GM18951 (cell line): Measurements from ENCODE around the gene TUBA4A.

Experiments
- POLR2A ChIP-seq: IDR thresholded peaks from 4 replicates; pipeline ENCODE4 v1.6.1; 2011; ENCODE audit warnings: mild to moderate bottlenecking; ENCODE audit not compliant: insufficient read length, insufficient read depth; ENCODE audit errors: extremely low read depth
- in situ Hi-C: fragments of 300-500 bp; cut with MboI; formaldehyde crosslinking; loops from one replicate; pipeline ENCODE4 v1.12.0; 2022; ENCODE audit warnings: low sequenced_read_pairs, mixed read lengths, inconsistent platforms; ENCODE audit not compliant: unreplicated experiment

The TUBA4A gene

DNA sequence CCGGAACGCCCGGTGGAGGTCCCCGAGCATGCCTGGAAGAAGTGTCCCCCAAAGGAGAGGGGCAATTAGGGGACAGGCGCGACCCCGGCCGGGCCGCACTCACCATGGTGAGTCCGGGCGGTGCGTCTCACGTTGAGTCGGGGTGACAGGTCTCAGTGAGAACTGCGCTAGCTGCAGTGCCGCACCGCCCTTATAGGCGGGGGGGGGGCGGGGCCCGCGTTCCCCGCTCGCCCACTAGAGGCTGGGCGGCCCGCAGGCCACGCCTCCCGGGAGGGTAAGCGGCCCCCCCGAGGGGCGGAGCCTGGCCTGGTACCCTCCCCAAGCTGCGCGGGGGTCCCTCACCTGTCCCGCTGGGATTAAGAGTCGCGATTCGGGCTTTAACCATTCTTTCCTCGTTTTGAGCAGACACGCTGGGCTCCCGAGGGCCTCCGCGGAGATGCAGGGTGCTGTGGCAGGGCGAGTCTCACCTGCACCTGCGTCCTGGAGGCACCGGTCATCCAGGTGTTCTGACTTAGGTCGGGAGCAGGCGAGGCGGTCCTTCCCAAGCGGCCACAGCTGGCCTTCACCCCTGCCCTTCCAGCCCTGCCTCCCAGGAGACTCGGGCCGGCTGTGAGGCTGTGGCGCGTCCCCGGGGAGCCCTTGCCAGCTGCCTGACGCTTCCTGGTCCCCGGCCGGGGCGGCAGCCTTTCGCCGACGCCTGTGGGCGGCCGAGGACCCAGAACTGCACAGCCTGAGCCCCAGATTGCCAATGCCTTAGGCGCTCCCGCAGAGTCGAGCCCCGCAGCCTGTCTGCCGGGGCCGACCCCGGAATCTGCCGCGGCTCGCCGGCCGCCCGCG lies at the start of gene TUBA4A:
Gene TUBA4A (minus strand): TSS at position 166 of the 837 bp plus-strand sequence. CDS start 60 bp downstream, at position 106.
- in situ Hi-C loops: no loop called here
- TF ChIP-seq POLR2A: peak; percentile 100

DNA sequence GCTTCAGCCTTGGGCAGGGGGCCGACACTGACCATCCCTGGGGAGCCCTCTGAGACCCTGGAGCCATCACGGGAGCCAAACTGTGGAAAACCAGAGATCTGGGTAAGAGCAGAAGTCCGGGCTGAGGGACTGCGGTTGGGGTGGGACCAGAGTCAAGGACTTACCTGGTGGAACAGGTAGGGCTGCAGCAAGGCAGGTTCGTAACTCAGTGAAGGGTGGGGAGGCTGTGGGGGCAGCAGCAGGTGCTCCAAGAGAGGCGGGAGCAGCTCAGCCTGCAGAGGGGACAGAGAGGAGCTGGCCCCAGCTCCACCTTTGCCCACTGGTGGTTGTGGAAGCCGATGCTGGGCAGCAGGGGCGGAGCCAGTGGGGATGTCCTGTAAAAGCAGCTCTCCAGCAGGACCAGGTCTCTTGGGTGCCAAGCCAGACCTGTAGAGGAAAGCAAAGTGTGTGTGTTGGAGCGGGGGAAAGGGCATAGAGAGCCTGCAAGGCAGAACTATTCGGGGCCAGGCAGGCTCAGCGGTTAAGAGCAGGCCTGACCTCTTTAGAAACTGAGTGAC lies 48.8 kb upstream of the TUBA4A start:
- TF ChIP-seq POLR2A: no peak
- in situ Hi-C loops: loop anchor here (10.0 kb wide), 1 partner anchor 148 kb away; no protein-coding TSS in a partner anchor

- in situ Hi-C loops: loop anchor here (10.0 kb wide), 1 partner anchor 145 kb away; no protein-coding TSS in a partner anchor
- no peak for TF ChIP-seq POLR2A
Observed at GRCh38 chr2:219300022-219300421, 46.3 kb upstream of the TUBA4A start.

- no peak for TF ChIP-seq POLR2A
- in situ Hi-C loops: no loop called here
Observed at GRCh38 chr2:219299372-219299760, 45.6 kb upstream of the TUBA4A start.

DNA sequence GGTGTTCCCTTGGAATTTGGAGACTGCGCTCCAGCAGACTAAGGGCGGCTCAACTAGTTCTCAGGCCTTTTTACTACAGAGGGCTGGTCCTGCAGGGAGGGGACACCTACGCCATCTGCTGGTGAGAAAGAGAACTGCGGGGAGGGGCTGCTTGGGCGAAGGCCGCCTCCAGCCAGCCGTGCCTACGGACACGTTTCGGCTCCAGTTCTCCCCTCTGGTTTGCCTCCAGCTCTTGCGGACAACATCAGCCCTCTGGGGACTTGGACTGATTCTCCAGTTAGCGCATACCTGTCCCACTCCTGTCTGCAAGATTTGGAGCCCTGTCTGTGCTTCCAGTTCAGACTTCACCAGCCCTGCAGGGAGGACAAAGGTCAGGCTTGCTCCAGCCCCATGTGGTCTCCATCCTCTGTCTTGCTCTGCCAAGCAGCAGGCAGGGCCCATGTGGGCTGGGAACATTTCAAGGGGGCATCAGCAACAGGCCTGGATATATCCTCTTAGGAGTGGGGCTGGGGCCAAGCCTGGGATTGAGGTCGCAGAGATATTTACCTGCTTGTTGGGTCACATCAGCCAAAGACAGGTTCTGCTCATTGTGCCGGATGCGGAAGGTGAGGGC lies 45.1 kb upstream of the TUBA4A start:
- TF ChIP-seq POLR2A: no peak
- in situ Hi-C loops: no loop called here

- in situ Hi-C loops: no loop called here
- TF ChIP-seq POLR2A: no peak
Observed at GRCh38 chr2:219297766-219298456, 44.2 kb upstream of the TUBA4A start.

DNA sequence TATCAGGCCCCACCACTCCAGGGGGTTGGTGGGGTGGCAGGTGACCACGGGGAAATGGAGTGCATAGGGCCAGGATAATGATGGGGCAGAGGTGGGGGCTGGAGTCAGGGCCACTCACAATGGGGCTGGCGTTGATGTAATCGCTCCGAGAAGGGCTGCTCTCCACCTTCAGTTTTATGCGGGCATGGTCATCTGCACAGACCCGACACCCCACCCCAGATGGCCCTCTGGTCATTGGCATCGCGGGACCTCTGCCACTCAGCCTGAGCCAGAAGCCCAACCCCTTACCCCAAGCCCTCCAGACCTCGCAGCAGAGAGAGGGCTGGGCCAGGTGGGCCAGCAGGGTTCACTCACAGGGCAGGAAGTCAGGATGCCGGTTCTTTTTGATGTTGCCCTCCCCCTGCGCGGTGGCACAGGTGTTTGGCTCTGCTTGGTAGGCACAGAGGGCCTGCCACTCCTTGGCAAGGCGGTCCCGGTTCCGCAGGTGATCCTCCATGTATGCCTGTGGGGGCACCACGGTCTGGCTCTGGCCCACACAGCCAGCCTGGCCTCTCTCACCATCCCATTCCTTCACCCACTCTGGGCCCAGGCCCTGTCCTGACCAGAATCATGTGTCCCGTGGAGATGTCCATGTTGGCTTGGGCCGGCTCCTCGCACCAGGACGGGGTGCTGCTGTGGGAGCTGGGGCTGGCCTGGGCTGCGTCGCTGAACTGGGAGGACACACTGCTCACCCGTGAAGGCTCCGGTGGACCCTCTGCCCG lies 43.1 kb upstream of the TUBA4A start:
- no peak for TF ChIP-seq POLR2A
- in situ Hi-C loops: no loop called here

DNA sequence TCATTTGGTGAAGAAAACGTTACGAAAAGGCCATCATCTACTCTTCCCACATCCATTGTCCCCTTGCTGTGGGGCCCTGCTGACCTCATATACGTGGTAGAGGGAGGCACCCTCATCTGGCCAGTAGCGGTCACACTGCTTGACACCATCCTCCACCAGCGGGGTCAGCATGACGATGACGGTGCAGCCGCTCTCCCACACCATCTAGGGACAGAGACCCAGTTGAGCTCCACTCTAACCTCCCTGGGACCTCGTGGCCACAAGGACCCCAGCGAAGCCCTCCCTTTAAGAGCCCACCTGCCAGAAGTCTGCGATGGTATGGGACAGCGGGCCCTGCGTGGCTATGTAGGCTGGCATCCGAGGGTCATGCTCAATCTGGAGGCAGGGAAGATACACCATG lies 42.4 kb upstream of the TUBA4A start:
- in situ Hi-C loops: no loop called here
- TF ChIP-seq POLR2A: no peak

- TF ChIP-seq POLR2A: peak; percentile 65
- in situ Hi-C loops: no loop called here
Observed at GRCh38 chr2:219294356-219295351, 40.9 kb upstream of the TUBA4A start.

- in situ Hi-C loops: no loop called here
Observed at GRCh38 chr2:219293736-219294231, 40.1 kb upstream of the TUBA4A start.

GRCh38 chr2:219292616-219293015 lies 38.9 kb upstream of the TUBA4A start:
- no peak for TF ChIP-seq POLR2A
- in situ Hi-C loops: no loop called here

More at GRCh38 chr2:219293736-219294231, 40.1 kb upstream of the TUBA4A start:
- TF ChIP-seq POLR2A: no peak

- TF ChIP-seq POLR2A: no peak
- in situ Hi-C loops: no loop called here
Observed at GRCh38 chr2:219291910-219292490, 38.3 kb upstream of the TUBA4A start.
